ENCODE data around the gene CAMK1D. TPM values are rescaled to one million over a fixed set of nuclear protein-coding genes. Genes with fewer than 3 reads are reported as not detected.

The CAMK1D gene
- polyA plus RNA-seq, 2 of the 4 experiments (the other 2 are of a cell fraction), result 6.6 to 12.5 TPM

GRCh38 chr10:12394241-12395033 is 45.1 kb downstream of the CAMK1D start:
- TF ChIP-seq ESRRA (IDR thresholded peaks at IDR 0.05; ENCODE audit: borderline replicate concordance, low read length) (no peak), PHF8 (IDR thresholded peaks at IDR 0.05; ENCODE audit: borderline replicate concordance, low read depth) (no peak), USF2 (IDR thresholded peaks at IDR 0.05) (no peak), RCOR1 (IDR thresholded peaks at IDR 0.05; ENCODE audit: low read depth, low read length) (no peak), ZFP36 (IDR thresholded peaks at IDR 0.05; ENCODE audit: borderline replicate concordance, partially characterized antibody) (no peak), FOSL2 (IDR thresholded peaks at IDR 0.05) (no peak), FOSL2 (CRISPR knock-in tag; IDR thresholded peaks at IDR 0.05) (no peak), JUN (IDR thresholded peaks at IDR 0.05) (no peak), TFCP2L1 (CRISPR knock-in tag; IDR thresholded peaks at IDR 0.05) (no peak), EHF (CRISPR knock-in tag; IDR thresholded peaks at IDR 0.05) (no peak), MYC (IDR thresholded peaks at IDR 0.05; ENCODE audit: borderline replicate concordance, low read length) (no peak)
- 86% methylated on average over 8 of the region's 8 CpGs for WGBS (ENCODE audit: missing lambda C conversion rate)
- ChIA-PET CTCF (interaction anchor here (1.0 to 1.4 kb wide), 3 partner anchors 11 to 706 kb away, joined by 3 to 4 read pairs (median 3); partner anchors contain the start of gene OPTN), POLR2A (no interaction called here)
- peaks cover 9% of the 10 kb centered on the region; the same call in 1 of the 3 replicates for H3K4me1 ChIP-seq
- DNase-seq (ENCODE audit: low read depth in 1 of 2, low spot score in 1 of 2) (no peak), ATAC-seq (peak in 1 of 2 experiments; percentile 43; a peak in 2 of 6 replicates), FAIRE-seq (no peak)
- no peak overlapping the region for H3K4me2 ChIP-seq
- H3K9me3 ChIP-seq, result no peaks in the 10 kb centered on the region
- H3K27ac ChIP-seq, result no peak overlapping the region
- no peak overlapping the region for H3K4me3 ChIP-seq

GRCh38 chr10:12396093-12396492 is 46.7 kb downstream of the CAMK1D start:
- 93% methylated on average over 9 of the region's 9 CpGs for WGBS (ENCODE audit: missing lambda C conversion rate)
- FAIRE-seq (no peak), ATAC-seq (no peak), DNase-seq (ENCODE audit: low read depth in 1 of 2, low spot score in 1 of 2) (no peak)
- Histone ChIP-seq H3K4me2 (no peak overlapping the region), H3K4me1 (peaks cover 20% of the 10 kb centered on the region), H3K4me3 (no peak overlapping the region), H3K27ac (no peak overlapping the region), H3K9me3 (no peaks in the 10 kb centered on the region)
- POLR2A ChIA-PET, result no interaction called here
- CTCF ChIA-PET, result interaction anchor here (0.5 kb wide), 1 partner anchor 68 kb away, joined by 3 read pairs; no protein-coding TSS in a partner anchor
- no peak for TF ChIP-seq ZC3H11A (IDR thresholded peaks at IDR 0.05)
- TF ChIP-seq MAX (IDR thresholded peaks at IDR 0.05), result no peak
- no peak for TF ChIP-seq HES2 (IDR thresholded peaks at IDR 0.05)
- TF ChIP-seq NR3C1 (IDR thresholded peaks at IDR 0.05), result no peak
- no peak for TF ChIP-seq SMC3 (IDR thresholded peaks at IDR 0.05)
- TF ChIP-seq CBX2 (IDR thresholded peaks at IDR 0.05; ENCODE audit: borderline replicate concordance, low read depth), result no peak
- TF ChIP-seq RFX5 (IDR thresholded peaks at IDR 0.05), result no peak
- no peak for TF ChIP-seq KDM1A (IDR thresholded peaks at IDR 0.05; ENCODE audit: low read depth)
- TF ChIP-seq FOSL2 (IDR thresholded peaks at IDR 0.05), result no peak
- TF ChIP-seq FOSL2 (CRISPR knock-in tag; IDR thresholded peaks at IDR 0.05), result no peak
- TF ChIP-seq ELK1 (IDR thresholded peaks at IDR 0.05; ENCODE audit: low read depth, low read length), result no peak
- TF ChIP-seq RARB (CRISPR knock-in tag; IDR thresholded peaks at IDR 0.05), result no peak
- TF ChIP-seq CTCF (IDR thresholded peaks at IDR 0.05), result no peak
- TF ChIP-seq ZSCAN20 (CRISPR knock-in tag; IDR thresholded peaks at IDR 0.05), result no peak
- no peak for TF ChIP-seq MAFK (IDR thresholded peaks at IDR 0.05; ENCODE audit: partially characterized antibody)
- no peak for TF ChIP-seq EHF (CRISPR knock-in tag; IDR thresholded peaks at IDR 0.05)
